ENCODE measurements around the gene ENTHD1. TPM values are rescaled to one million over a fixed set of nuclear protein-coding genes. Genes with fewer than 3 reads are reported as not detected.
"Not testable (repeated sequence)": the region's sequence is repeated elsewhere in the genome, so short reads cannot be mapped to it uniquely, and the experiment has no call there.

ENTHD1 gene
- total RNA-seq, 2 donors from 2014 or later = not detected

- 83 to 92% methylated on average over 1 of the region's 1 CpG for WGBS, 2 experiments (ENCODE audit: insufficient coverage in 1 of 2, insufficient read length in 1 of 2)
- no peak for DNase-seq
- Mint-ChIP-seq H3K27me3 (ENCODE audit: insufficient read depth) (no peaks in the 10 kb centered on the region), H3K9me3 (no peaks in the 10 kb centered on the region), H3K36me3 (ENCODE audit: low read depth) (no peaks in the 10 kb centered on the region), H3K4me3 (no peak overlapping the region), H3K4me1 (no peaks in the 10 kb centered on the region), H3K27ac (no peak overlapping the region)
- no peak overlapping the region for H3K27ac ChIP-seq (ENCODE audit: low read depth, low read length)
- no peaks in the 10 kb centered on the region for H3K36me3 ChIP-seq (ENCODE audit: control insufficient read depth, insufficient read depth, low read length)
- H3K27me3 ChIP-seq (ENCODE audit: control insufficient read depth, insufficient read depth, low read length, poor library complexity, severe bottlenecking) = no peaks in the 10 kb centered on the region
- no peak for TF ChIP-seq CTCF (conservative IDR thresholded peaks at IDR 0.05)
- H3K9me3 ChIP-seq (ENCODE audit: control insufficient read depth, low read length) = no peaks in the 10 kb centered on the region
- H3K4me3 ChIP-seq (ENCODE audit: low read length) = no peak overlapping the region
- H3K4me1 ChIP-seq (ENCODE audit: control insufficient read depth, insufficient read depth, low read length) = no peaks in the 10 kb centered on the region
- no peak overlapping the region for H3K9ac ChIP-seq (ENCODE audit: extremely low read depth, low read length, poor library complexity, severe bottlenecking)
Measured at GRCh38 chr22:39873965-39874364, 19.6 kb downstream of the ENTHD1 start.

GRCh38 chr22:39872548-39872947, 21.0 kb downstream of the ENTHD1 start:
- Mint-ChIP-seq H3K27me3 (ENCODE audit: insufficient read depth) (no peaks in the 10 kb centered on the region), H3K4me1 (no peaks in the 10 kb centered on the region), H3K27ac (no peak overlapping the region), H3K9me3 (no peaks in the 10 kb centered on the region), H3K36me3 (ENCODE audit: low read depth) (no peaks in the 10 kb centered on the region), H3K4me3 (no peak overlapping the region)
- WGBS, 2 experiments (ENCODE audit: insufficient coverage in 1 of 2, insufficient read length in 1 of 2) = 92 to 100% methylated on average over 1 of the region's 1 CpG
- H3K4me3 ChIP-seq (ENCODE audit: low read length) = no peak overlapping the region
- no peaks in the 10 kb centered on the region for H3K36me3 ChIP-seq (ENCODE audit: control insufficient read depth, insufficient read depth, low read length)
- H3K4me1 ChIP-seq (ENCODE audit: control insufficient read depth, insufficient read depth, low read length) = no peaks in the 10 kb centered on the region
- H3K27me3 ChIP-seq (ENCODE audit: control insufficient read depth, insufficient read depth, low read length, poor library complexity, severe bottlenecking) = no peaks in the 10 kb centered on the region
- no peak overlapping the region for H3K27ac ChIP-seq (ENCODE audit: low read depth, low read length)
- no peak overlapping the region for H3K9ac ChIP-seq (ENCODE audit: extremely low read depth, low read length, poor library complexity, severe bottlenecking)
- no peak for TF ChIP-seq CTCF (conservative IDR thresholded peaks at IDR 0.05)
- DNase-seq = no peak
- H3K9me3 ChIP-seq (ENCODE audit: control insufficient read depth, low read length) = no peaks in the 10 kb centered on the region

GRCh38 chr22:39871008-39871798, 22.4 kb downstream of the ENTHD1 start:
- H3K9ac ChIP-seq (ENCODE audit: extremely low read depth, low read length, poor library complexity, severe bottlenecking) = no peak overlapping the region
- TF ChIP-seq CTCF (conservative IDR thresholded peaks at IDR 0.05) = no peak
- DNase-seq = no peak
- no peaks in the 10 kb centered on the region for H3K4me1 Mint-ChIP-seq
- no peaks in the 10 kb centered on the region for H3K36me3 Mint-ChIP-seq (ENCODE audit: low read depth)
- no peak overlapping the region for H3K27ac Mint-ChIP-seq
- peaks cover 4% of the 10 kb centered on the region for H3K27me3 Mint-ChIP-seq (ENCODE audit: insufficient read depth)
- H3K36me3 ChIP-seq (ENCODE audit: control insufficient read depth, insufficient read depth, low read length) = no peaks in the 10 kb centered on the region
- H3K4me3 Mint-ChIP-seq = no peak overlapping the region
- H3K9me3 Mint-ChIP-seq = no peaks in the 10 kb centered on the region
- 39 to 55% methylated on average over 2 of the region's 5 CpGs for WGBS, 2 experiments (ENCODE audit: insufficient coverage in 1 of 2, insufficient read length in 1 of 2)
- no peak overlapping the region for H3K4me3 ChIP-seq (ENCODE audit: low read length)
- H3K27ac ChIP-seq (ENCODE audit: low read depth, low read length) = no peak overlapping the region
- no peaks in the 10 kb centered on the region for H3K27me3 ChIP-seq (ENCODE audit: control insufficient read depth, insufficient read depth, low read length, poor library complexity, severe bottlenecking)
- no peaks in the 10 kb centered on the region for H3K4me1 ChIP-seq (ENCODE audit: control insufficient read depth, insufficient read depth, low read length)
- H3K9me3 ChIP-seq (ENCODE audit: control insufficient read depth, low read length) = no peaks in the 10 kb centered on the region

GRCh38 chr22:39869797-39870196, 23.8 kb downstream of the ENTHD1 start:
- H3K27me3 ChIP-seq (ENCODE audit: control insufficient read depth, insufficient read depth, low read length, poor library complexity, severe bottlenecking); H3K36me3 ChIP-seq (ENCODE audit: control insufficient read depth, insufficient read depth, low read length); H3K4me1 Mint-ChIP-seq; H3K36me3 Mint-ChIP-seq (ENCODE audit: low read depth); H3K4me3 ChIP-seq (ENCODE audit: low read length); H3K9ac ChIP-seq (ENCODE audit: extremely low read depth, low read length, poor library complexity, severe bottlenecking); DNase-seq; H3K4me3 Mint-ChIP-seq; H3K27ac Mint-ChIP-seq; H3K27ac ChIP-seq (ENCODE audit: low read depth, low read length); H3K4me1 ChIP-seq (ENCODE audit: control insufficient read depth, insufficient read depth, low read length); H3K9me3 Mint-ChIP-seq; H3K9me3 ChIP-seq (ENCODE audit: control insufficient read depth, low read length); H3K27me3 Mint-ChIP-seq (ENCODE audit: insufficient read depth): not testable (repeated sequence)
- 87 to 100% methylated on average over 1 to 2 of the region's 2 CpGs for WGBS, 2 experiments (ENCODE audit: insufficient coverage in 1 of 2, insufficient read length in 1 of 2)
